NOMO-1 treated with dmso at 0.1 percent for 144 hours (cell line): ENCODE data around the gene AP1B1.
"Not testable (repeated sequence)": the region's sequence is repeated elsewhere in the genome, so short reads cannot be mapped to it uniquely, and the experiment has no call there.

Experiments used
- DNase-seq: peaks from one replicate; lab custom pipeline; 2025; ENCODE audit not compliant: unreplicated experiment; lab: John Stamatoyannopoulos, UW

Gene AP1B1

DNA sequence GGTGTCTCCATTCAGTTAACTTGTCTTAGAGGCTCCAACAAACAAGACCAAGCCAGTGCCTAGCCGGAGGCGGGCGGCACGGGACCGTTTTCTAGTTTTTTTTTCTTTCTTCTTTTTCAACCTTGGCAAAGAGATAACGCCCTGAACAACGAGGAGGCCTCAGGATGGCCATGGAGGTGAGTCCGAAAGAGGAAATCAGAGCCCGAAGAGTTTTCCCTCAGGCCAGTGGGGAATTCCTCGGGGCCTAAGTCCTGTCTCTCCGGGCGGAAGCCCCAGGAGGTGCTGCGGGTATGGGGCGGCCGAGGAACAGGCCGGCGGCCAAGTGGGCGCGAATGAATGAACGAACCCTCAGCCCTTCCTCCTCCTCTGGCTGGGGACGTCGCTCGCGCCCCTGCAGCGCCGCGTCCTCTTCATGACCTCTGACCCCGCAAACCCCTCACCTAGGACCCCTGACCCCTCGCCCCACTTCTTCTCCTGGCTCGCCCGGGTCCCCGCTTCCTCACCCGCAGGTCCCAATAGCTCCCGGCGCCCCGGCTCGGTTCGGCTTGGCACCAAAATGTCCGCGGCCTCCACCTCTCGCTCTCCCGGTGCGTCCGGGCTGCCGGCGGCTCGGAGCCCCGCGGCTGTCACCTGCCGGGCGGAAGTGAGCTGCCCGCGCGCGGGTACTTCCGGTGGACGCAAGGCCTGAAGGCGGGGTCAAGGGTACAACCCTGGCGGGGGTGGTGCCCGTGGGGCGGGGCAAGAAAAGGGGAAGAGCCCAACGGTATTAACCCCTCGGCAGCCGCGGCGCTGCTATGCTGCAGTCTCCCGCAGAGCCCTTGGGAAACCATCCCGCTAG, at the start of gene AP1B1:
AP1B1 (minus strand) TSS at position 650 of the 838 bp plus-strand sequence. CDS start 21,327 bp downstream, outside the sequence.
- peak; percentile 90 for DNase-seq

GRCh38 chr22:29435236-29436136, 47.1 kb upstream of the AP1B1 start:
- DNase-seq, result no peak

DNA sequence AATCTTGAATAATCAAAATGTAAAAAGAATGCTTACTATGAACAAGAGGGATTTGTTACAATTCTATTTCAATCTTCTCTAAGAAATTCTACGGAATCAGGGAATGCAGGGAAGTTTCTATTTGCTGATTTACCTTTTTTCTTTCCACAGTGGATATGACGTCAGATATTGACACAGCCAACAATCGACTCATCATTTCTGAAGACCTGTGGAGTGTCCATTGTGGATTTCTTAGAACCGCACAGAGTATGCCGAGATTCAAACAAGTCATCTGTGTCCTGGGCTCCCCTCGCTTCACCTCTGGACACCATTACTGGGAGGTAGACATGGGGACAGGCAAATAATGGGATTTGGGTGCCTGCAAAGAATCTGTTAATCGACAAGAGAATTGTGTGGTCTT, 45.9 kb upstream of the AP1B1 start:
- DNase-seq, result no peak

DNA sequence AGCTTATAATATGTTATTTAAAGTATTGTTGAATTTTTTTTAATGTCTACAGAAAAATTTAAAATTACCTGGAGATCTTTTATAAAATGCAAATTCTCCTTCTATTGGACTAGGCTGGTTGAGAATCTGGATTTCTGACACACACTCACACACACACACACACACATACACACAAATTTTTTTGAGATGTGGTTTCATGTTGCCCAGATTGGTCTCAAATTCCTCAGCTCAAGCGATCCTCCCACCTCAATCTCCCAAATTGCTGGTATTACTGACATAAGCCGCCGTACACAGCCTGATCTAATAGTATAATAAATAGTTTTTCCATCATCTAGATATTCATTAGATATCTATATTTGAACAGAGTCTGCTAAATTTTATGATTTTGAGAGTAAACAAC, 45.5 kb upstream of the AP1B1 start:
- no peak for DNase-seq

- DNase-seq, result no peak
Measured at GRCh38 chr22:29431986-29432385, 43.6 kb upstream of the AP1B1 start.

- DNase-seq, result no peak
Measured at GRCh38 chr22:29427176-29427760, 38.9 kb upstream of the AP1B1 start.

- no peak for DNase-seq
Measured at GRCh38 chr22:29426476-29426875, 38.1 kb upstream of the AP1B1 start.

DNA sequence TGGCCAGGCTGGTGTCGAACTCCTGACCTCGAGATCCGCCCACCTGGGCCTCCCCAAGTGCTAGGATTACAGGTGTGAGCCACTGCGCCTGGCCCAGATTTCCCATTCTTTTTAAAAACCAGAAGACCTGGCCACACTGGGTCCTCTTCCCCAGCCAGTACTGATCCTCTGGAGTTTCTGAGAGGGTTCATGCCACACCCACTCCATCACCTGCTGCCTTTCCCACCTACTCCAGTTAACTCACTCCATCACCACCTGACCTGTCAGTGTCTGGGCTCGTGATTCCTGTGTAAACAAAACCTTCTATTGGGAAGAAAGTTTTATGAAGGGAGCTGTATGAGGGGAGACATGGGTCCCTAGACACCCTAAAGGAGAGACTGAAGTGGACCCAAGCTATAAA, 30.3 kb upstream of the AP1B1 start:
- not testable (repeated sequence) for DNase-seq

GRCh38 chr22:29414951-29415591, 26.7 kb upstream of the AP1B1 start:
- DNase-seq, result peak; percentile 16

- not testable (repeated sequence) for DNase-seq
Measured at GRCh38 chr22:29412772-29413171, 24.4 kb upstream of the AP1B1 start.

- DNase-seq, result peak; percentile 16
Measured at GRCh38 chr22:29411569-29412211, 23.3 kb upstream of the AP1B1 start.

DNA sequence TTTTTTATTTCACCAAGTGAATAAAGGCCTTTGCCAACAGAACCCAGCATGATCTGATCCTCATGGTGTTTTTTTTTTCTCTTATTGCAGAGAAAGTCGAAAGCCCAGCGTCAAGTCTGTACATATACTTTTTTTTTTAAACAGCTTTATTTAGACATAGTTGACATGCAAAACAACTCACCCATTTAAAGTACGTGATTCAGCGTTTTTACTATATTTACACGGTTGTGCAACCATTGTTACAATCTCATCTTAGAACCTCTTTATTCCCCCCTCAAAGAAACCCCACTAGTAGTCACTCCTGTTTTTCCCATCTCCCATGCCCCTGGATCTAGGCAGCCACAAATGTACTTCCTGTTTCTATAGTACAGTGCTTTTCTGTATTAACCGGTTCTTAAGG, 20.6 kb upstream of the AP1B1 start:
- DNase-seq, result peak; percentile 20

DNA sequence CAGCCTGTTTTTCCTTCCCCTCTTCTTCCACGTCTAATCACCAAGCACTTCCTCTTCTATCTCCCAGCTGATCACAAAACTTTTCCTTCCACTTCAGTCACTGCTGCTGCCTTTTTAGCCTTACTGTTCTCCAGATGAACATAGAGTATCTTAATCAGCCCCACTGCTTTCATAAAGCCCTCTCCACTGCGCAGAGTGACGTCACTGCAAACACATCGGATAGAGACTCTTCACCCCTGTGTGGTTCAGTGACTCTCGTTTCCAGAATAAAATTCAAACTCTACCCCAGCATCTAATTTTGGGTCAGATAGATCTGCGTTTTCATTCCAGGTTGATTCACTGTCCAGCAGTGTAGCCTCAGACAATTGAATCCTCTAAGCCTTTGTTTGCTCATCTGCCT, 13.2 kb upstream of the AP1B1 start:
- DNase-seq, result not testable (repeated sequence)

- DNase-seq, result no peak
Measured at GRCh38 chr22:29400576-29400975, 12.2 kb upstream of the AP1B1 start.

DNA sequence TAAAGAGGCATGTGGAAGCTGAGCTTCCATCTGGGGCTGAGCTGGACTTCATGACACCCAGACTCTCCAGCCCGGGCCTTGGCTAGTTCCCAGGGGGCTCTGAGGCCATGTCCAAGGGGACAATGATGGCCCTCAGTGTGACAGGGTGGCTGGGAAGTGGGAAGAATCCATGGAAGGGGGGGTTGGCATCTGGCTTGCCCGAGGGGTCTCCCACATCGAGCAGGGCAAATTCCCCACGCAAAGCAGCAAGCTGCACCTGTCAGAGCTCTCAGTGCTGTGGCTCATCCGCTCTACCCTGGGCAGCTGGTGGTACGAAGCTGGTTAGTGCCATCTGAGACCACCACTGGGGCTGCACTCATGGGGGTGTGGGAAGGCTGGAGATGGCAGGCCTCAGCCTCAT, 9.4 kb upstream of the AP1B1 start:
- DNase-seq, result no peak

- no peak for DNase-seq
Measured at GRCh38 chr22:29396126-29396525, 7.8 kb upstream of the AP1B1 start.

DNA sequence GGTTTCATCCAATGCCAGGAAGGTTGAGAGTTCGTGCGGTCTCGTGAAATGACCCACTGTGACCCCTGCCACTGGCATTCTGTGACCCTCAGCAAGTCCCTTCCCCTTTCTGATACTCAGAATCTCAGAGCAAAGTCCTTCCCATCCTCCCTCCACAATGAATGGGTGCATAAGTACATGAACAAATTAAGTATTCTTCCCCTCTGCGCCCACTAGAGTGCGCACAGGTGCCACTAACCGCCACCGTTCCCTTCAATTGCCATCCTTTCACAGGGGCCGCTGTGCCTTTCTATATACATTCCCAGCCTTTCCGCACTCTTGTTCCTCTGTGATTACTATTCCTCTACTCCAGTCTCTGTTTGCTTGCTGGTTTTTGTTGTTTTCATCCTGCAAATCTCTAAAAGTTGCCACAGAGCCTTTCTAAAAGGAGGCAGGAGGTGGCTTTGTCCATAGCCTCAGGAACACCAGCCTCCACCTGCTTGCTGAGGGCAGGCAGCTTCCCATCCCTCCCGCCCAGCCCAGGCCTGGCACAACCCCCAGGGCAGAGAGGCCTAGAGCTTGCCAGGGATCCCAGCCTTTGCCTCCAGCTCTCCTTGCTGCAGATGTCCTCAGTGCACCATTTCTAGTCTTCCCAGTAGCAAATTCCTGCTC, 6.7 kb upstream of the AP1B1 start:
- DNase-seq, result peak; percentile 74

DNA sequence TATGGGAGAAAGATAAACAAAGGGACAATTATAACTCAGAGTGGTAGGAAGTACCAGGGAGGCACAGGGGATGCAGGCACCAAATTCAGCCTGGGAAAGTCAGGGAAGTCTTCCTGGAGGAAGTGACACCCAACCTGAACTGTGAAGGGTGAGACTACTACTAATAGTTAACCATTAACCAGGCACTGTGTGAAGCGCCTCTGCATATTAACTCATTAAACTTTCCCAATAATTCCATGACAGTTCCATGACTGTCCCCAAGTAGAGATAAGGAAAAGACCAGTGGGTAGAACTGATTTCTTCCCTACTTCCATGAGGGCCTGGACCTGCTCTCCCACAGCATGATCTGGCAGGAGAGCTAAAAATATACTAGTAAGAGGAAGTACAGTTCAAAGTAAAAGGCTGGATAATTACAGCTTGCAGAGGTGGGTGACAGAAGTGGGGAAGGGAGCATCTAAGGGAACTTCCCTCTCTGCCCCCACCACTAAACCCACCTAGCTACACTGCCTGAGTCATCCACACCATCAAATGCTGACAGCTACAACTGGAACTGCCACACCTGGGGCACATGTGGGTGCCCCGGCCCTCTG, 4.7 kb upstream of the AP1B1 start:
- peak; percentile 60 for DNase-seq

DNA sequence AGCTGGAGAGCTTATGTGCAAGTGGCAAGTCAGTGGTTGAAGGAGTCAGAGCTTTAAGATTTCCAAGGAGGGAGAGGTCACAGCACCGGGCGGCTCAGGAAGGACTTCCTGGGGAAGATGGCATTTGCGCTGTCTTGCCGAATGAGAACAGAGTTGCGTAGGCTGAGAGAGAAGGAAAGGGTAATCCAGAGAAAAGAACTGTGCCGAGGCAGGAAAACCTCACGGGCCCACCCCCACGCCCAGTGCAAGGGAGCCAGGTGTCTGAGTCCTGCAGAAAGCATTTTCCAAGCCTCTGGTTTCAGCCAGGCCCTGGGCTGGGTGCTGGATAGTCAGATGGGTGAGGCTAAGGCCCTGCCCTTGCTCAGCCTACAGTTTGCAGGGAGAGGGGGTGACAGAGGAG, 3.2 kb upstream of the AP1B1 start:
- no peak for DNase-seq

DNA sequence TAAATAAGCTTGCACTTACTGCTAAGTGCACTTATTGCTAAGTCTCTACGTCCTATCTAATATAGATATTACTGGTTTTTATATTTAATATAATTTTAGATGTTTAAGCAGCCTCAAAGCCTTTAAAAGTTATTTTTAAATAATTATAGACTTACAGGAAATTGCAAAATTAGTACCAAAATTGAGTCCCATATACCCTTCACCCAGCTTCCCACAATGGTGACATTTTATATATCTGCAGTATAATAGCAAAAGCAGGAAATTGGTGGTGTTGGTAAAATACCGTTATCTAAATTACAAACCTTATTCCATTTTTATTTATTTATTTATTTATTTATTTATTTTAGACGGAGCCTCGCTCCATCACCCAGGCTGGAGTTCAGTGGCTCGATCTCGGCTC, 1.9 kb upstream of the AP1B1 start:
- DNase-seq, result no peak
